Measurements from ENCODE around the gene GKN2.

- TF ChIP-seq CTCF (IDR thresholded peaks at IDR 0.05) = no peak
- no peak for TF ChIP-seq EP300 (IDR thresholded peaks at IDR 0.05)
Observed at GRCh38 chr2:68936427-68936826, 16.3 kb downstream of the GKN2 start.

All from tibial nerve (tissue), 4 donors.